Retina (tissue), 1 donor: ENCODE data around the gene AXIN1.
"Not testable (repeated sequence)": the region's sequence is repeated elsewhere in the genome, so short reads cannot be mapped to it uniquely, and the experiment has no call there.

Source experiments
- DNase-seq: peaks from one replicate; pipeline ENCODE4 v3.0.0-alpha.2; 2016

Gene AXIN1

GRCh38 chr16:331181-331814 lies 21.2 kb downstream of the AXIN1 start:
- DNase-seq = not testable (repeated sequence)

- no peak for DNase-seq
Observed at GRCh38 chr16:330741-331140, 21.8 kb downstream of the AXIN1 start.

GRCh38 chr16:325375-326145 lies 27.0 kb downstream of the AXIN1 start:
- DNase-seq = no peak

- DNase-seq = no peak
Observed at GRCh38 chr16:324451-325334, 27.8 kb downstream of the AXIN1 start.

- no peak for DNase-seq
Observed at GRCh38 chr16:324201-324450, 28.4 kb downstream of the AXIN1 start.

GRCh38 chr16:322476-323143 lies 29.9 kb downstream of the AXIN1 start:
- no peak for DNase-seq

GRCh38 chr16:321532-321931 lies 31.0 kb downstream of the AXIN1 start:
- DNase-seq = no peak

GRCh38 chr16:320206-320605 lies 32.3 kb downstream of the AXIN1 start:
- DNase-seq = no peak

- DNase-seq = no peak
Observed at GRCh38 chr16:318628-319027, 33.9 kb downstream of the AXIN1 start.

- no peak for DNase-seq
Observed at GRCh38 chr16:317583-317982, 34.9 kb downstream of the AXIN1 start.

GRCh38 chr16:316741-317464 lies 35.6 kb downstream of the AXIN1 start:
- no peak for DNase-seq

- DNase-seq = no peak
Observed at GRCh38 chr16:314795-315299, 37.7 kb downstream of the AXIN1 start.

GRCh38 chr16:314351-314750 lies 38.2 kb downstream of the AXIN1 start:
- DNase-seq = no peak

- no peak for DNase-seq
Observed at GRCh38 chr16:311725-312124, 40.8 kb downstream of the AXIN1 start.

- DNase-seq = no peak
Observed at GRCh38 chr16:309476-309875, 43.0 kb downstream of the AXIN1 start.

- DNase-seq = no peak
Observed at GRCh38 chr16:307691-308312, 44.7 kb downstream of the AXIN1 start.

- no peak for DNase-seq
Observed at GRCh38 chr16:306911-307370, 45.6 kb downstream of the AXIN1 start.

GRCh38 chr16:305916-306626 lies 46.5 kb downstream of the AXIN1 start:
- no peak for DNase-seq

GRCh38 chr16:303760-304505 lies 48.6 kb downstream of the AXIN1 start:
- no peak for DNase-seq

GRCh38 chr16:301950-302349 lies 50.6 kb downstream of the AXIN1 start:
- DNase-seq = no peak
